Progenitor cell of endocrine pancreas (in vitro differentiated cells): ENCODE results near the gene OR2J3. TPM values are rescaled to one million over a fixed set of nuclear protein-coding genes. Genes with fewer than 3 reads are reported as not detected.
"Not testable (repeated sequence)": the region's sequence is repeated elsewhere in the genome, so short reads cannot be mapped to it uniquely, and the experiment has no call there.

Source experiments
- DNase-seq: peaks from one replicate; pipeline ENCODE4 v3.0.0; 2021; ENCODE audit warnings: low spot score; ENCODE audit not compliant: unreplicated experiment
- H3K27ac Mint-ChIP-seq: 2 replicates; pipeline ENCODE4 v1.8.0; 2021; ENCODE audit warnings: mild to moderate bottlenecking, moderate library complexity, mixed read lengths
- H3K27me3 Mint-ChIP-seq: 2 replicates; pipeline ENCODE4 v1.8.0; 2021; ENCODE audit warnings: mixed read lengths
- H3K36me3 Mint-ChIP-seq: 2 replicates; pipeline ENCODE4 v1.8.0; 2022; ENCODE audit warnings: mixed read lengths; ENCODE audit not compliant: insufficient read depth
- H3K4me1 Mint-ChIP-seq: 2 replicates; pipeline ENCODE4 v1.8.0; 2021; ENCODE audit warnings: low read depth, mixed read lengths
- H3K4me3 Mint-ChIP-seq: 2 replicates; pipeline ENCODE4 v1.8.0; 2021; ENCODE audit warnings: low read depth, mild to moderate bottlenecking, moderate library complexity, mixed read lengths
- H3K9me3 Mint-ChIP-seq: 2 replicates; pipeline ENCODE4 v1.8.0; 2021; ENCODE audit warnings: low read depth, mixed read lengths
- total RNA-seq: library from RNA; stranded (reverse); gene quantifications from 2 replicates; pipeline ENCODE4 v1.2.1, GENCODE V29; 2021
- TF ChIP-seq, protein P1 (sequence below): fragments of 200-600 bp; sonication (generic); IDR thresholded peaks from one replicate; pipeline ENCODE4 v1.5.0; 2021; ENCODE audit warnings: antibody characterized with exemption, mild to moderate bottlenecking; ENCODE audit not compliant: unreplicated experiment

OR2J3 gene
- total RNA-seq, 1 donor from 2014 or later: not detected

GRCh38 chr6:29087213-29087612 lies 20.6 kb upstream of the OR2J3 start, which contains the start of gene OR2B3:
TSS of gene OR2B3 (minus strand) at chr6:29087313. CDS start at chr6:29087248, 65 bp downstream.
- TF ChIP-seq, protein P1, sequence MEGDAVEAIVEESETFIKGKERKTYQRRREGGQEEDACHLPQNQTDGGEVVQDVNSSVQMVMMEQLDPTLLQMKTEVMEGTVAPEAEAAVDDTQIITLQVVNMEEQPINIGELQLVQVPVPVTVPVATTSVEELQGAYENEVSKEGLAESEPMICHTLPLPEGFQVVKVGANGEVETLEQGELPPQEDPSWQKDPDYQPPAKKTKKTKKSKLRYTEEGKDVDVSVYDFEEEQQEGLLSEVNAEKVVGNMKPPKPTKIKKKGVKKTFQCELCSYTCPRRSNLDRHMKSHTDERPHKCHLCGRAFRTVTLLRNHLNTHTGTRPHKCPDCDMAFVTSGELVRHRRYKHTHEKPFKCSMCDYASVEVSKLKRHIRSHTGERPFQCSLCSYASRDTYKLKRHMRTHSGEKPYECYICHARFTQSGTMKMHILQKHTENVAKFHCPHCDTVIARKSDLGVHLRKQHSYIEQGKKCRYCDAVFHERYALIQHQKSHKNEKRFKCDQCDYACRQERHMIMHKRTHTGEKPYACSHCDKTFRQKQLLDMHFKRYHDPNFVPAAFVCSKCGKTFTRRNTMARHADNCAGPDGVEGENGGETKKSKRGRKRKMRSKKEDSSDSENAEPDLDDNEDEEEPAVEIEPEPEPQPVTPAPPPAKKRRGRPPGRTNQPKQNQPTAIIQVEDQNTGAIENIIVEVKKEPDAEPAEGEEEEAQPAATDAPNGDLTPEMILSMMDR: no peak
- Mint-ChIP-seq H3K9me3 (no peaks in the 10 kb centered on the region), H3K27me3 (peaks cover 6% of the 10 kb centered on the region), H3K4me3 (no peak within 1 kb of the TSS), H3K4me1 (no peaks in the 10 kb centered on the region), H3K36me3 (no peaks in the 10 kb centered on the region), H3K27ac (no peak within 1 kb of the TSS)
- DNase-seq: no peak

DNA sequence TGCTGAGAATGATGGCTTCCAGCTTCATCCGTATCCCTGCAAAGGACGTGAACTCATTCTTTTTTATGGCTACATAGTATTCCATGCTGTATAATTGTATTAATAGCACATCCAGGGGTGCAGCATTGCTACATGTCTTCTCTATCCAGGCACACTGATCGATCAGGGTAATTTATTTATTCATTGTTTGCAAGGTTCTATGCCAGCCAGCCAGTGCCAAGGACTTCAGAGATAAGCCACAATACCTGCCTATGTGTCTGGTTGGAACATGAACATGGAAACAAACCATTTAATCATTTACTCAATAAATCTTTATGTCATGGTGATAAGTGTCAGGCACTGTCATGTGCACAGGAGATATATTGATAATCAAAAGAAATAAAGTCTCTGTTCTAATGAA lies 14.9 kb upstream of the OR2J3 start:
- TF ChIP-seq, protein P1: no peak
- no peak overlapping the region for H3K27ac Mint-ChIP-seq
- no peaks in the 10 kb centered on the region for H3K9me3 Mint-ChIP-seq
- no peaks in the 10 kb centered on the region for H3K4me1 Mint-ChIP-seq
- H3K4me3 Mint-ChIP-seq: no peak overlapping the region
- no peaks in the 10 kb centered on the region for H3K36me3 Mint-ChIP-seq
- no peak for DNase-seq
- H3K27me3 Mint-ChIP-seq: peaks cover 1% of the 10 kb centered on the region

- Mint-ChIP-seq H3K36me3 (no peaks in the 10 kb centered on the region), H3K27ac (no peak overlapping the region), H3K27me3 (peaks cover 15% of the 10 kb centered on the region), H3K9me3 (no peaks in the 10 kb centered on the region), H3K4me3 (no peak overlapping the region), H3K4me1 (no peaks in the 10 kb centered on the region)
- TF ChIP-seq, protein P1: no peak
- no peak for DNase-seq
Measured at GRCh38 chr6:29097803-29098202, 10.1 kb upstream of the OR2J3 start.

DNA sequence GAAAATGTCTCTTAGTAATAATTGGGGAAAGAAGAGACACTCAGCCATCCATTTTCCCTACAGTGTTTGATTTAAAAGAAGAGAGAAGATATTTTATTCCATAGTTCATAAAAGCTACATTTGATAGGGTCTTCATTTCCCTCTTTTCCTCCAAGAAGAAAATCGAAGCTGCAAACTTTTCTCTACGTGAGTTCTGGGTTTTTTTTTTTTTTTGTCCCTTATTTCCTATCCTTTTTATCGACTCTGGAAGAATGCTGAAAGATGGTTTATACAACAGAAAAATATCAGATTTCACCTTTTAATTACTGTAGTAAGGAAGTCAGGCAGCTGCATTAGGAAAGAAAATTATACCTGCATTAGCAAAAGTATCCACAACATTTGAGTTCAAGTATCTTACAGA lies 8.7 kb upstream of the OR2J3 start, which contains the start of gene OR2J1:
OR2J1 (plus strand) TSS at position 301 of the 400 bp plus-strand sequence. CDS start 1,453 bp downstream, outside the sequence.
- no peaks in the 10 kb centered on the region for H3K9me3 Mint-ChIP-seq
- no peaks in the 10 kb centered on the region for H3K36me3 Mint-ChIP-seq
- peaks cover 18% of the 10 kb centered on the region for H3K27me3 Mint-ChIP-seq
- no peaks in the 10 kb centered on the region for H3K4me1 Mint-ChIP-seq
- DNase-seq: no peak
- no peak within 1 kb of the TSS for H3K27ac Mint-ChIP-seq
- no peak within 1 kb of the TSS for H3K4me3 Mint-ChIP-seq
- TF ChIP-seq, protein P1: no peak

- no peaks in the 10 kb centered on the region for H3K9me3 Mint-ChIP-seq
- TF ChIP-seq, protein P1: no peak
Measured at GRCh38 chr6:29112135-29112534, 4.3 kb downstream of the OR2J3 start.

GRCh38 chr6:29114964-29115363 lies 7.1 kb downstream of the OR2J3 start:
- not testable (repeated sequence) for H3K36me3 Mint-ChIP-seq, H3K4me1 Mint-ChIP-seq, H3K27ac Mint-ChIP-seq, H3K9me3 Mint-ChIP-seq, H3K4me3 Mint-ChIP-seq, DNase-seq
- H3K27me3 Mint-ChIP-seq: peaks cover 11% of the 10 kb centered on the region

More at GRCh38 chr6:29112135-29112534, 4.3 kb downstream of the OR2J3 start:
- Mint-ChIP-seq H3K4me1 (peaks cover 9% of the 10 kb centered on the region), H3K27ac (no peak overlapping the region), H3K27me3 (peaks cover 11% of the 10 kb centered on the region), H3K4me3 (no peak overlapping the region), H3K36me3 (no peaks in the 10 kb centered on the region)
- DNase-seq: no peak
